DND-41 (cell line): Measurements from ENCODE around the gene ITGA2.

Source experiments
- ATAC-seq: fragments of 200-7000 bp; cut with Tn5 transposase; 3 replicates; pipeline ENCODE4 v1.9.1; 2021; ENCODE audit warnings: low read depth; ENCODE audit not compliant: insufficient read depth
- DNase-seq: peaks from one replicate; pipeline ENCODE4 v3.0.0-alpha.2; 2020
- H2AFZ ChIP-seq: 2 replicates; pipeline ENCODE4 v1.6.0; 2012; ENCODE audit warnings: low read depth, low read length
- H3K27ac ChIP-seq: 2 replicates; pipeline ENCODE4 v1.5.1; 2012; ENCODE audit warnings: low read length, inconsistent platforms
- H3K27me3 ChIP-seq: fragments of 200-600 bp; sonication (generic); 2 replicates; pipeline ENCODE4 v1.6.0; 2012; ENCODE audit warnings: low read length, mild to moderate bottlenecking, inconsistent platforms; ENCODE audit not compliant: insufficient read depth, poor library complexity
- H3K36me3 ChIP-seq: 2 replicates; pipeline ENCODE4 v1.5.1; 2012; ENCODE audit warnings: low read length, inconsistent platforms; ENCODE audit not compliant: insufficient read depth
- H3K4me1 ChIP-seq: 2 replicates; pipeline ENCODE4 v1.5.1; 2012; ENCODE audit warnings: mild to moderate bottlenecking, low read length; ENCODE audit not compliant: insufficient read depth
- H3K4me2 ChIP-seq: 2 replicates; pipeline ENCODE4 v1.6.0; 2012; ENCODE audit warnings: mild to moderate bottlenecking, moderate library complexity, low read length, inconsistent platforms; ENCODE audit not compliant: insufficient read depth
- H3K4me3 ChIP-seq, 2 experiments: fragments of 200-600 bp in 1 of 2; shearing (Covaris generic) in 1 of 2; 2 replicates each; pipeline ENCODE4 v1.5.1; 2012 to 2016; ENCODE audit warnings: inconsistent platforms in 2 of 2, low read length in 2 of 2, mild to moderate bottlenecking in 2 of 2, low read depth in 1 of 2, moderate library complexity in 1 of 2
- H3K79me2 ChIP-seq: 2 replicates; pipeline ENCODE4 v1.6.0; 2012; ENCODE audit warnings: low read length, inconsistent platforms; ENCODE audit not compliant: insufficient read depth
- H3K9ac ChIP-seq: 2 replicates; pipeline ENCODE4 v1.6.0; 2012; ENCODE audit warnings: low read depth, mild to moderate bottlenecking, inconsistent platforms, low read length, moderate library complexity
- H3K9me3 ChIP-seq: 2 replicates; pipeline ENCODE4 v1.5.1; 2012; ENCODE audit warnings: low read length, moderate library complexity, mild to moderate bottlenecking, inconsistent platforms; ENCODE audit not compliant: insufficient read depth, severe bottlenecking
- H4K20me1 ChIP-seq: 2 replicates; pipeline ENCODE4 v1.6.0; 2012; ENCODE audit warnings: low read length; ENCODE audit not compliant: insufficient read depth
- EZH2 ChIP-seq: IDR thresholded peaks from 3 replicates; pipeline ENCODE4 v1.6.1; 2012; ENCODE audit warnings: borderline replicate concordance, low read depth, mild to moderate bottlenecking, moderate library complexity, low read length, inconsistent platforms; ENCODE audit not compliant: severe bottlenecking
- TF ChIP-seq, protein P1 (sequence below): IDR thresholded peaks from 2 replicates; pipeline ENCODE4 v1.5.1; 2012; ENCODE audit warnings: borderline replicate concordance, low read length, moderate library complexity, mild to moderate bottlenecking; ENCODE audit not compliant: poor library complexity, severe bottlenecking; ENCODE audit errors: extremely low read depth

Gene ITGA2

DNA sequence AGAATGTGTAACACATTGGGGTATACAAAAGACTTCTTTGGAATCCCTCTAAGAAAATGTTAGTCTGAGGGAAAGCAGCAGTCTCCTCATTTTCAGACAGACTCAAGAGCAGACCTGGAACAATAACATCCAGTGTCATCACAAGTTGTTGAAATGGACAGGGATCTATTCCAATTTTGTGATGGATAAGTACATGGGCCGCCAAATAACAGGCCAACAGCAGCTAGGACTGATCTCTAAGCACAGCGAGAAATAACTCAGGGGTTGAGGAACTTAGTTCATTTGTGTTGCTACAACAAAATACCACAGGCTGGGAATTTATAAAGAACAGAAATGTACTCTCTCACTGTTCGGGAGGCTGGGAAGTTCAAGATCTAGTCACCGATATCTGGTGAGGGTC is 7.6 kb upstream of the ITGA2 start:
- H3K79me2 ChIP-seq = no peaks in the 10 kb centered on the region
- no peak for DNase-seq
- H2AFZ ChIP-seq = no peak overlapping the region
- no peak for ATAC-seq
- H3K27ac ChIP-seq = no peak overlapping the region
- peaks cover 9% of the 10 kb centered on the region for H3K9me3 ChIP-seq
- H3K9ac ChIP-seq = no peak overlapping the region
- no peak overlapping the region for H3K4me2 ChIP-seq
- no peak overlapping the region for H3K4me3 ChIP-seq
- TF ChIP-seq, protein P1, sequence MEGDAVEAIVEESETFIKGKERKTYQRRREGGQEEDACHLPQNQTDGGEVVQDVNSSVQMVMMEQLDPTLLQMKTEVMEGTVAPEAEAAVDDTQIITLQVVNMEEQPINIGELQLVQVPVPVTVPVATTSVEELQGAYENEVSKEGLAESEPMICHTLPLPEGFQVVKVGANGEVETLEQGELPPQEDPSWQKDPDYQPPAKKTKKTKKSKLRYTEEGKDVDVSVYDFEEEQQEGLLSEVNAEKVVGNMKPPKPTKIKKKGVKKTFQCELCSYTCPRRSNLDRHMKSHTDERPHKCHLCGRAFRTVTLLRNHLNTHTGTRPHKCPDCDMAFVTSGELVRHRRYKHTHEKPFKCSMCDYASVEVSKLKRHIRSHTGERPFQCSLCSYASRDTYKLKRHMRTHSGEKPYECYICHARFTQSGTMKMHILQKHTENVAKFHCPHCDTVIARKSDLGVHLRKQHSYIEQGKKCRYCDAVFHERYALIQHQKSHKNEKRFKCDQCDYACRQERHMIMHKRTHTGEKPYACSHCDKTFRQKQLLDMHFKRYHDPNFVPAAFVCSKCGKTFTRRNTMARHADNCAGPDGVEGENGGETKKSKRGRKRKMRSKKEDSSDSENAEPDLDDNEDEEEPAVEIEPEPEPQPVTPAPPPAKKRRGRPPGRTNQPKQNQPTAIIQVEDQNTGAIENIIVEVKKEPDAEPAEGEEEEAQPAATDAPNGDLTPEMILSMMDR = no peak
- TF ChIP-seq EZH2 = no peak
- H3K36me3 ChIP-seq = no peaks in the 10 kb centered on the region; the same call in 1 of the 2 replicates
- no peaks in the 10 kb centered on the region for H4K20me1 ChIP-seq
- no peaks in the 10 kb centered on the region for H3K4me1 ChIP-seq
- no peaks in the 10 kb centered on the region for H3K27me3 ChIP-seq

DNA sequence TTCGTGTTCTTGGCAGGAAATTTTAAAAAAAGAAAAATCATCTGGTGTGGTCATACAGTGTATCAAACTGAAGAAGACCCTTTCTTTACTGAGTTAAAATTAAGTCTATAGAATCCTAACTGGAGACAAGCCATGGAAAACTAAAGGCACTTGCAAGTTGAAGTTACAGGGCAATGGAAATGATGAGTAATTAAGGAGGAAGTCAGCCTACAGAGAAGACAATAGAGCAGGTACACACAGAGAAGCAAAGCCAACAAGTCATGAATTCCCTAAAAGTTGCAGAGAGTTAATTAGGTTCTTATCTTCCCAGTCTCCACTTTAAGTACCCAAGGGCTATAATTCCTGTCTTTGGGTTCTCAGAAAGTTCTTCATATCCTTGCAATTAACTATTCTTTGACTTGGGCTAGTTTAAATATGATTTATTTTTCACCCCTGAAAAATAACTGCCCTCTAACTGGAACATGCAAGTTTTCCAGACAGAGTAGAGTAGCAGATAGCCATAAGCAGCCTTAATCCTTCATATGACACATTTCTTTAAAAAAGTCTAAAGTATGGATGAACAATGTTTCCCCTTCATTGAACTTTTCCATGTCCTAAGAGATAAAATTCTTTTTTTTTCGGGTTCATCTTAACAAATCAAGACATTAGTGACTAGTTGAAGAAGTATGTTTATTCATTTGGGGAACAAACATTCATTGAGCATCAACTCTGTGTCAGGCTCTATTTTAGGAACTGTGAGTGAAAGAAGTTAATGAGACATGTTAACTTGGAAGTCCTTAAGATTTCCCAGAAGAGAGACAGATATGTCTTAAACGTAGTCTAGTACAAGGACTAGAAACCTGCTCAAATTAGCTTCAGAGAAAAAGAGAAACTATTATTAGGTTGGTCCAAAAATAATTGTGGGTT is 5.2 kb upstream of the ITGA2 start:
- H3K9ac ChIP-seq = no peak overlapping the region
- H3K36me3 ChIP-seq = no peaks in the 10 kb centered on the region
- no peak for TF ChIP-seq EZH2
- TF ChIP-seq, protein P1 = no peak
- H3K79me2 ChIP-seq = no peaks in the 10 kb centered on the region
- H3K4me1 ChIP-seq = peaks cover 6% of the 10 kb centered on the region
- H2AFZ ChIP-seq = no peak overlapping the region
- H3K4me2 ChIP-seq = no peak overlapping the region
- ATAC-seq = no peak
- no peak overlapping the region for H3K27ac ChIP-seq
- no peaks in the 10 kb centered on the region for H4K20me1 ChIP-seq
- H3K9me3 ChIP-seq = no peaks in the 10 kb centered on the region
- H3K27me3 ChIP-seq = peaks cover 6% of the 10 kb centered on the region
- DNase-seq = no peak
- no peak overlapping the region for H3K4me3 ChIP-seq

DNA sequence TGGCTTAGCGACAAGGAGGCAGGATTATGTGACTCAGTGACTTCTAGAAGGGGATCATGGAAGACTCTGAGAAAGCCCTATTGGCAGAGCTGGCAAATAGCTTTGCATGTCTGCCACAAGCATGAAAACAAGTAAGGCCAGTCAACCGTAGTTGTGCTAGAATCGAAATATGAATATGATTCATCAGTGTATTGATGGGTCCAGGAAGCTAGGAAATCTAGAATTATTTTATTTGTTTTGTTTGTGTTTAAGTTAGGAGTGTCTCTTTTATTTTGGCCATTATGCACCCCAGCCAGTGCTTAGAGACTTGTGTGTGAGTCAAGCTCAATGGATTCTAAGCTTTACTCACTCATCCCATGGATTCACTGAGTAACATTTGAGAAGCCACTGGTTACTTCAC is 3.8 kb upstream of the ITGA2 start:
- Histone ChIP-seq H4K20me1 (no peaks in the 10 kb centered on the region), H3K27ac (no peak overlapping the region), H3K79me2 (no peaks in the 10 kb centered on the region), H3K36me3 (no peaks in the 10 kb centered on the region), H3K9ac (no peak overlapping the region), H3K4me1 (peaks cover 14% of the 10 kb centered on the region), H3K4me2 (no peak overlapping the region), H3K9me3 (no peaks in the 10 kb centered on the region), H3K4me3 (no peak overlapping the region), H2AFZ (no peak overlapping the region), H3K27me3 (peaks cover 9% of the 10 kb centered on the region)
- ATAC-seq (no peak), DNase-seq (no peak)
- no peak for TF ChIP-seq EZH2

DNA sequence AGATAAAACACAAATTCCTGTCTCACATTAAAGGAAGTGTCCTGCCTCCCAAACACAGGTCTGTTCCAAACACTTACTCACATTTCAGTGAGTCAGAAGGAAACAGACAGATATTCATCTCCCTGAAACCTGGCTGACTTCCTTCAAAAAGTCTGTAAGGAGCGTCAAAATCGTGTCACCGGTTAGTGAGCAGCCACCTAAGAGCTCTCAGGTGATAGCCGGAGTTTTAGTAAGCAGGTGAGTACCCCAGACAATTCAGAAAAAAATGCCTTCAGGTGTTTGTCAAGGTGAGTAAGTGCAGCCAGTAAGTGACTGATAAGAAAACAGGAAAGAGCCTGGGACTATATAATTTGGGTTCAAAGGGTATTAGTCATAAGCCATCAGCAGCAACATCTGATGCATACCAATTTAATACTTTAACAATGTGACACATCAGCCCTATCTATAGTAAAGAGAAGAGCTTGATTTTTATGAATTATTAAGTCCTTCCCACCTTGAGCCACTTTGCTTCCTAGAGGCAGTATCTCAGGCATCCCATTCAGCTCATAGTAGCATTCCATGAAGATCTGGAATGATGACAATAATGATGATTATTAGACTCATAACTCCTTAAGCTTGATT is 1.3 kb upstream of the ITGA2 start:
- H3K4me3 ChIP-seq = no peak overlapping the region

More for the DNA sequence above, 1.3 kb upstream of the ITGA2 start:
- Histone ChIP-seq H4K20me1 (no peaks in the 10 kb centered on the region), H3K79me2 (no peaks in the 10 kb centered on the region), H3K9me3 (no peaks in the 10 kb centered on the region), H3K4me2 (no peak overlapping the region), H3K4me1 (peaks cover 21% of the 10 kb centered on the region), H3K36me3 (no peaks in the 10 kb centered on the region), H3K27me3 (peaks cover 9% of the 10 kb centered on the region), H3K9ac (no peak overlapping the region), H2AFZ (no peak overlapping the region), H3K27ac (no peak overlapping the region)
- no peak for ATAC-seq
- DNase-seq = no peak
- TF ChIP-seq, protein P1 = no peak
- TF ChIP-seq EZH2 = no peak
